Sigmoid colon (tissue), 7 donors: ENCODE measurements around the gene STK11IP. TPM values are rescaled to one million over a fixed set of nuclear protein-coding genes. Genes with fewer than 3 reads are reported as not detected.

Experiments
- DNase-seq: peaks from one replicate; pipeline ENCODE4 v3.0.0-alpha.2; 2019
- H3K27ac ChIP-seq, 4 donors: fragments of 200-600 bp; sonication (generic); one replicate each; pipeline ENCODE4 v1.5.1; 2016 to 2019; ENCODE audit warnings: mild to moderate bottlenecking in 1 of 4
- H3K27me3 ChIP-seq, 3 donors: fragments of 200-600 bp; sonication (generic); one replicate each; pipeline ENCODE4 v1.5.1; 2019; ENCODE audit warnings: mild to moderate bottlenecking in 1 of 3
- H3K36me3 ChIP-seq, 4 donors: fragments of 200-600 bp; sonication (generic); one replicate each; pipeline ENCODE4 v1.5.1; 2016 to 2019
- H3K4me1 ChIP-seq, 4 donors: fragments of 200-600 bp; sonication (generic); one replicate each; pipeline ENCODE4 v1.5.1; 2017 to 2019
- H3K4me3 ChIP-seq, 4 donors: fragments of 200-600 bp; sonication (generic); one replicate each; pipeline ENCODE4 v1.5.1; 2017 to 2019; ENCODE audit warnings: mild to moderate bottlenecking in 2 of 4, moderate library complexity in 1 of 4
- H3K9me3 ChIP-seq, 4 donors: fragments of 200-600 bp in 3 of 4; sonication (generic) in 3 of 4; one replicate each; pipeline versions ENCODE4 v1.5.1 to v1.6.1; 2013 to 2019
- EP300 ChIP-seq, 4 donors: sonication (generic); formaldehyde crosslinking; IDR thresholded peaks; one replicate each; pipeline ENCODE4 v1.6.1; 2017; ENCODE audit warnings: antibody characterized with exemption in 4 of 4
- POLR2A ChIP-seq, 2 donors: fragments of 450-650 bp; IDR thresholded peaks; one replicate each; pipeline ENCODE4 v1.6.1; 2016; ENCODE audit warnings: antibody characterized with exemption in 2 of 2, mild to moderate bottlenecking in 2 of 2, moderate library complexity in 2 of 2
- POLR2AphosphoS5 ChIP-seq, 4 donors: sonication (generic); formaldehyde crosslinking; IDR thresholded peaks; one replicate each; pipeline ENCODE4 v1.6.1; 2017; ENCODE audit warnings: antibody characterized with exemption in 4 of 4
- WGBS, 2 donors: extraction: QIAGEN DNeasy Blood & Tissue Kit; methylation state at CpG; one replicate each; pipeline ENCODE4 v1.1.7; 2013; 5-methylcytosine and 5-hydroxymethylcytosine counted together
- intact Hi-C: fragments of 100-400 bp; cut with DNase I; formaldehyde crosslinking; loops from one replicate; pipeline ENCODE4 v1.15.1; 2023
- polyA plus RNA-seq, 3 donors: library from polyadenylated mRNA; stranded (reverse); fragments of 200-250 nt; gene quantifications; one replicate each; pipeline ENCODE4 v1.2.3, GENCODE V29; 2013
- total RNA-seq, 4 donors: library from RNA; depleted of rRNA; stranded (reverse); fragments of >200 nt; gene quantifications; one replicate each; pipeline ENCODE4 v1.1.0, GENCODE V29; 2016
- TF ChIP-seq, protein P1 (sequence below), 4 experiments: fragments of 450-650 bp in 3 of 4; fragments of 200-600 bp in 1 of 4; IDR thresholded peaks; one replicate each; pipeline ENCODE4 v1.5.1; 2016 to 2019; ENCODE audit warnings: antibody characterized with exemption in 4 of 4, mild to moderate bottlenecking in 3 of 4, moderate library complexity in 2 of 4
- donor health status: healthy with polysubstance abuse.
- donor health status: Bipolar disorder and iron deficiency.
- donor health status: healthy.

The STK11IP gene
- total and polyA plus RNA-seq, 7 donors: 6.9 to 36.7 (median 10.8) TPM

DNA sequence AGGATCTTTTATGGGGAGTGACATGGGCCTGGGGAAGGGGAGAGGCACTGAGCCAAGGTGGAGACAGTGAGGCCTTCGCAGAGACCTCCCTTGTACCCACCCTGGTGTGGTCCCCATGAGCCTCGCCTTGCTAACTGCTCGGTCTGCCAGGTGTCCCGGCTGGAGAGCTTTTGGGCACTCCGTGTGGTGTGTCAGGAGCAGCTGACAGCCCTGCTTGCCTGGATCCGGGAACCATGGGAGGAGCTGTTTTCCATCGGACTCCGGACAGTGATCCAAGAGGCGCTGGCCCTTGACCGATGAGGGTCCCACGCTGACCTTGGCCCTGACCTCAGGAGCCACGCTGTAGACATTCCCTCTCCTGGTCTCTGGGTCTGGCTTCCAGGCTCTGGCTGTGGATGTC is 18.2 kb downstream of the STK11IP start:
- H3K4me3 ChIP-seq: no peak overlapping the region
- intact Hi-C loops: no loop called here
- H3K9me3 ChIP-seq: no peaks in the 10 kb centered on the region
- DNase-seq: no peak
- peaks cover 0 to 48% (median 12%) of the 10 kb centered on the region in 4 donors for H3K36me3 ChIP-seq
- WGBS, 2 donors: 87 to 88% methylated on average over 12 of the region's 12 CpGs
- no peaks in the 10 kb centered on the region for H3K4me1 ChIP-seq
- no peak for TF ChIP-seq POLR2A (IDR thresholded peaks at IDR 0.05)
- TF ChIP-seq EP300 (IDR thresholded peaks at IDR 0.05): no peak
- no peak for TF ChIP-seq POLR2AphosphoS5 (IDR thresholded peaks at IDR 0.05)
- TF ChIP-seq, protein P1, sequence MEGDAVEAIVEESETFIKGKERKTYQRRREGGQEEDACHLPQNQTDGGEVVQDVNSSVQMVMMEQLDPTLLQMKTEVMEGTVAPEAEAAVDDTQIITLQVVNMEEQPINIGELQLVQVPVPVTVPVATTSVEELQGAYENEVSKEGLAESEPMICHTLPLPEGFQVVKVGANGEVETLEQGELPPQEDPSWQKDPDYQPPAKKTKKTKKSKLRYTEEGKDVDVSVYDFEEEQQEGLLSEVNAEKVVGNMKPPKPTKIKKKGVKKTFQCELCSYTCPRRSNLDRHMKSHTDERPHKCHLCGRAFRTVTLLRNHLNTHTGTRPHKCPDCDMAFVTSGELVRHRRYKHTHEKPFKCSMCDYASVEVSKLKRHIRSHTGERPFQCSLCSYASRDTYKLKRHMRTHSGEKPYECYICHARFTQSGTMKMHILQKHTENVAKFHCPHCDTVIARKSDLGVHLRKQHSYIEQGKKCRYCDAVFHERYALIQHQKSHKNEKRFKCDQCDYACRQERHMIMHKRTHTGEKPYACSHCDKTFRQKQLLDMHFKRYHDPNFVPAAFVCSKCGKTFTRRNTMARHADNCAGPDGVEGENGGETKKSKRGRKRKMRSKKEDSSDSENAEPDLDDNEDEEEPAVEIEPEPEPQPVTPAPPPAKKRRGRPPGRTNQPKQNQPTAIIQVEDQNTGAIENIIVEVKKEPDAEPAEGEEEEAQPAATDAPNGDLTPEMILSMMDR (IDR thresholded peaks at IDR 0.05): no peak
- H3K27ac ChIP-seq: no peak overlapping the region
- H3K27me3 ChIP-seq: no peaks in the 10 kb centered on the region

DNA sequence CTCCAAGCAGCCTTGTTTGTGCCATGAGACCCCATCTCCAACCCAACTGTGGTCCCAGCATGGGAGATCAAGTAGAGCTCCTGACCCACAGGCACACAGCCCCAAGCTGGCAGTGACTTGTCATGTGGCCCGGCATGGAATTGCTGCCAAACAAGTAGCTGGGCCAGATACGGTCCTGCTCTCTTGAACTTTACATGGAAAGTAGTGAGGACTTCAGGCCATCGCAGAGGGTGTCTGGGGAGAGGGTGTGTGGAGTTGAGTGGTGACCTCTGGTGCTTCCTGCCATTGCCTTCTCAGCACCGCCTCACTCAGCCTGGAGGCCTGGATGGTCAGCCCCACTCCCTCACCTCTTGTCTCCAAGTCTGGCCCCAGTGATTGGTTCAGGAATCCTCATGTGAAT is 18.9 kb downstream of the STK11IP start:
- no peaks in the 10 kb centered on the region for H3K27me3 ChIP-seq
- H3K9me3 ChIP-seq: no peaks in the 10 kb centered on the region
- no peak for DNase-seq
- no peak overlapping the region for H3K4me3 ChIP-seq
- 94 to 96% methylated on average over 4 of the region's 4 CpGs for WGBS, 2 donors
- TF ChIP-seq POLR2AphosphoS5 (IDR thresholded peaks at IDR 0.05) (no peak), EP300 (IDR thresholded peaks at IDR 0.05) (no peak), POLR2A (IDR thresholded peaks at IDR 0.05) (no peak)
- TF ChIP-seq, protein P1 (IDR thresholded peaks at IDR 0.05): no peak
- H3K4me1 ChIP-seq: no peaks in the 10 kb centered on the region
- intact Hi-C loops: no loop called here
- H3K36me3 ChIP-seq: peaks cover 0 to 41% (median 10%) of the 10 kb centered on the region in 4 donors
- H3K27ac ChIP-seq: no peak overlapping the region

DNA sequence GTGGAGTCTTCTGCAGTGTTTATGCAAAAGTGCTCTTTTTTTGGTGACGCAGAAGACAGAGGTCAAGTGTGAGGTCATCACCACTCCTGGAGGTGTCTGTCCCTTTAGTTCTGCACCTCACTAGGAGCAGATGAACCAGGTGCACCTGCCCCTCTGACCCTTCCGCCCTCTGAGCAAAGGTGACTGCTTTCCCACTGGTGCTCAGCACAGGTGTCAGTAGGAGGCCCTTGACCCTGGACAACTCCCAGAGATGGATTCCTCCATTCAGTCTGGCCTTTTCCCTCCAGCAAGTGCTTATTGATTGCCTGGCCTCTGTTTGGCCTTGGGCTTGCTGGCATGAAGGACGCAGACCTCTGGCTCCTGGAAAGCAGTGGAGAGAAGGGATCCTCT is 21.1 kb downstream of the STK11IP start:
- TF ChIP-seq, protein P1 (IDR thresholded peaks at IDR 0.05): no peak
- TF ChIP-seq POLR2AphosphoS5 (IDR thresholded peaks at IDR 0.05) (no peak), EP300 (IDR thresholded peaks at IDR 0.05) (no peak), POLR2A (IDR thresholded peaks at IDR 0.05) (no peak)
- Histone ChIP-seq H3K4me3 (no peak overlapping the region), H3K9me3 (no peaks in the 10 kb centered on the region), H3K36me3 (peaks cover 0 to 25% (median 6%) of the 10 kb centered on the region in 4 donors), H3K4me1 (no peaks in the 10 kb centered on the region), H3K27ac (no peak overlapping the region), H3K27me3 (no peaks in the 10 kb centered on the region)
- WGBS, 2 donors: 91 to 94% methylated on average over 3 of the region's 3 CpGs
- DNase-seq: no peak
- intact Hi-C loops: no loop called here

DNA sequence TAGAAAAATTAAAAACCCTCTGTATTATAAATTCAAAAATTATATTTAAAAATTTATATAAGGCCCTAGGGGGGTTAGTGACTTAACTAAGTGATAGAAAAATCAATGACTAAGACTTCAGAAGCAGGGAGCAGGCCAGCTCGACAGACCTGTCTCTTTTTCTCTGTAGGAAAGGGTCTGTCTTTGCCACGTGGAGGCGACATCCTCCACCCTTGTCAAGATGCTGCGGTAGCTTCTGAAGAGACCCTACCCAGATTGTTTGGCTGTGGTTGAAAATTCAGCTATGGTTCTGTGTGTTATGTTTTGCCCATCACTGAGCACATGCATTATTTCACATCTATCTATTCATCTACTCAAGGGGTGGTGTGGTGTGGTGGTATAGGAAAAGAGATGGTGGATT is 21.6 kb downstream of the STK11IP start:
- no peak overlapping the region for H3K4me3 ChIP-seq
- no peaks in the 10 kb centered on the region for H3K27me3 ChIP-seq
- no peaks in the 10 kb centered on the region for H3K9me3 ChIP-seq
- H3K36me3 ChIP-seq: peaks cover 0 to 20% (median 4%) of the 10 kb centered on the region in 4 donors
- no peak for TF ChIP-seq POLR2AphosphoS5 (IDR thresholded peaks at IDR 0.05)
- TF ChIP-seq, protein P1 (IDR thresholded peaks at IDR 0.05): no peak
- no peak for TF ChIP-seq POLR2A (IDR thresholded peaks at IDR 0.05)
- TF ChIP-seq EP300 (IDR thresholded peaks at IDR 0.05): no peak
- DNase-seq: no peak
- intact Hi-C loops: no loop called here
- no peaks in the 10 kb centered on the region for H3K4me1 ChIP-seq
- WGBS, 2 donors: 72 to 75% methylated on average over 4 of the region's 4 CpGs
- H3K27ac ChIP-seq: no peak overlapping the region

DNA sequence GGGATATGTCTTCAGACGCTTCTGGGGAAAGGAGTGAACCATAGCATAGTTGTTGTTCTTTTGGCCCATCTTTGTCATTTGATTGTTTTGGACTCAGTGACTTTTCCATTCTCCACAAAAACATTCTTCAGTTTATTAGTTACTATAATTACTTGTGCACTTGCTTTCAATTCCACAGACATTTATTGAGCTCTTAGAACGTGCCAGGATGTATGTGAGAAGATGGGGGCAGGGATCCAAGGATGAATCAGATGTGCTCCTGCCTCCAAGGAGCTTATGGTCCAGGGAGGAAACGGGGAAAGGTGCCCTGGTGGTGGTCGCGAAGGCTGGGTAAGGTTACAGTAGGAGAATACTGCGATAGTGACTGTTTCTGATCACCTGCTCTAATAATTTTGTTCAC is 22.9 kb downstream of the STK11IP start:
- Histone ChIP-seq H3K27ac (no peak overlapping the region), H3K4me1 (no peaks in the 10 kb centered on the region), H3K27me3 (no peaks in the 10 kb centered on the region), H3K36me3 (peaks cover 0 to 8% (median 0%) of the 10 kb centered on the region in 4 donors), H3K9me3 (no peaks in the 10 kb centered on the region), H3K4me3 (no peak overlapping the region)
- intact Hi-C loops: no loop called here
- no peak for DNase-seq
- TF ChIP-seq POLR2AphosphoS5 (IDR thresholded peaks at IDR 0.05) (no peak), EP300 (IDR thresholded peaks at IDR 0.05) (no peak), POLR2A (IDR thresholded peaks at IDR 0.05) (no peak)
- TF ChIP-seq, protein P1 (IDR thresholded peaks at IDR 0.05): no peak
- WGBS, 2 donors: 84 to 86% methylated on average over 6 of the region's 6 CpGs
